Measurements from ENCODE around the gene PAXX. TPM values are rescaled to one million over a fixed set of nuclear protein-coding genes. Genes with fewer than 3 reads are reported as not detected.

PAXX gene
- total RNA-seq, 1 experiment from 2014 or later: 89.0 TPM

DNA sequence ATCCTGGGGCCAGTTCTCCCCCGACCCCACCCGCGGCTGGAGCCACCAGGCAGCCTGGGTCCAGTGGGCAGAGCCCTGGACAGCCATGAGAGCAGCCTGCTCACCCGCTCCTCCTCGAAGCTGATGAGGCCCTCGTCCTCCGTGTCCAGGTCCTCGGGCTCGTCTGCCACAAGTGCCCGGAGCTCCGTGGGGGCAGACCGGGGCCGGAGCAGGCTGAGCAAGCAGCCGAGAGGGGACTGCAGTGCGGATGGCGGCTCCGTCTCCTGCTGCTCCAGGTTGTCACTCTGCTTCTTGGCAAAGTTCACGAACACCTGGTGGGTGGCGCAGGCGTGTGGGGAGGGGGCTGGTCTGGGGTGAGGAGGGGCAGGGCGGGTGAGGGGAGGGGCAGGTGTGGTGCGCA lies 16.1 kb downstream of the PAXX start:
- Histone ChIP-seq H3K27me3 (ENCODE audit: insufficient read depth, low read length) (no peaks in the 10 kb centered on the region), H3K4me1 (ENCODE audit: control insufficient read depth in 1 of 2, insufficient read depth in 2 of 2, low read length in 2 of 2) (no peaks in the 10 kb centered on the region), H3K9ac (ENCODE audit: low read length) (no peak overlapping the region), H2AFZ (ENCODE audit: low read depth, low read length, poor library complexity, severe bottlenecking) (no peak overlapping the region), H3K4me3 (replicated peaks in 1 of 2; ENCODE audit: low read depth in 1 of 2, low read length in 2 of 2) (no peak overlapping the region), H3K9me2 (ENCODE audit: insufficient read depth) (no peaks in the 10 kb centered on the region), H4K20me1 (ENCODE audit: insufficient read depth) (no peaks in the 10 kb centered on the region), H3K9me3 (ENCODE audit: control insufficient read depth in 1 of 2, insufficient read depth in 1 of 2, low read depth in 1 of 2, low read length in 2 of 2) (peaks cover 0 to 4% of the 10 kb centered on the region in 2 experiments; a peak in 1 of 4 replicates), H3K27ac (ENCODE audit: low read depth, low read length) (no peak overlapping the region), H3K36me3 (ENCODE audit: control insufficient read depth in 1 of 2, insufficient read depth in 2 of 2, low read length in 2 of 2) (peaks cover 3 to 6% of the 10 kb centered on the region in 2 experiments; a peak in 3 of 4 replicates), H3K79me2 (ENCODE audit: insufficient read depth, low read length) (no peaks in the 10 kb centered on the region), H3K4me2 (ENCODE audit: low read length) (no peak overlapping the region)
- POLR2A ChIA-PET: no interaction called here
- intact Hi-C loops (cut with micrococcal nuclease): no loop called here
- RAD21 ChIA-PET (ENCODE audit: low non-redundant PET in 1 of 2, low total read pairs in 2 of 2, uncharacterized antibody in 2 of 2, unreplicated experiment in 2 of 2): no interaction called here
- no peak for ATAC-seq
- DNase-seq (ENCODE audit: low read depth, low spot score): no peak
- CTCF ChIA-PET: no interaction called here
- TF ChIP-seq SRF (IDR thresholded peaks at IDR 0.05; ENCODE audit: low read depth) (no peak), RAD21 (IDR thresholded peaks at IDR 0.05; ENCODE audit: low read depth) (no peak), YY1 (IDR thresholded peaks at IDR 0.05; ENCODE audit: extremely low read depth, insufficient replicate concordance, low read depth, low read length) (no peak)
- TF ChIP-seq, protein P1, sequence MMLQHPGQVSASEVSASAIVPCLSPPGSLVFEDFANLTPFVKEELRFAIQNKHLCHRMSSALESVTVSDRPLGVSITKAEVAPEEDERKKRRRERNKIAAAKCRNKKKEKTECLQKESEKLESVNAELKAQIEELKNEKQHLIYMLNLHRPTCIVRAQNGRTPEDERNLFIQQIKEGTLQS (IDR thresholded peaks at IDR 0.05): no peak
- BruUV-seq (replicated peaks): TSS peak; percentile 9

DNA sequence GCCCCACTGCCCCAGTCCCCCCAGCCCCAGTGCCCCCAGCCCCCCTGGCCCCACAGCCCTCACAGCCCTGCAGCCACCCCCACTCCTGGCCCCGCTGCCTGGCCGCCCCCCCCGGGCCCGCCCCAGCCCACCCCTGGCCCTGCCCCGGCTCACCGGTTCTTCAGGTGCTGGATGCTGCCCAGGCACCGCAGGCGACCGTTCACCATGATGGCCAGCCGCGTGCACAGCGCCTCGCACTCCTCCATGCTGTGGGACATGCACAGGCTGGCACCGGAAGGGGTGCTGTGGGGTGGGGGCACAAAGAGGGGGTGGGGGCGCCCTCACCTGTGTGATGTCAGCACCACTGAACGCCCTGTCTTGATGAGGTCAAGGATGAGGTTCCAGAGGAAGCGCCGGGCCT lies 17.0 kb downstream of the PAXX start:
- no TSS peak for BruUV-seq (replicated peaks)
- H3K9me2 ChIP-seq (ENCODE audit: insufficient read depth): no peaks in the 10 kb centered on the region
- no peaks in the 10 kb centered on the region for H3K27me3 ChIP-seq (ENCODE audit: insufficient read depth, low read length)
- DNase-seq (ENCODE audit: low read depth, low spot score): no peak
- intact Hi-C loops (cut with micrococcal nuclease): no loop called here
- H3K79me2 ChIP-seq (ENCODE audit: insufficient read depth, low read length): no peaks in the 10 kb centered on the region
- TF ChIP-seq EGR1 (IDR thresholded peaks at IDR 0.05; ENCODE audit: low read depth): no peak
- TF ChIP-seq, protein P2, sequence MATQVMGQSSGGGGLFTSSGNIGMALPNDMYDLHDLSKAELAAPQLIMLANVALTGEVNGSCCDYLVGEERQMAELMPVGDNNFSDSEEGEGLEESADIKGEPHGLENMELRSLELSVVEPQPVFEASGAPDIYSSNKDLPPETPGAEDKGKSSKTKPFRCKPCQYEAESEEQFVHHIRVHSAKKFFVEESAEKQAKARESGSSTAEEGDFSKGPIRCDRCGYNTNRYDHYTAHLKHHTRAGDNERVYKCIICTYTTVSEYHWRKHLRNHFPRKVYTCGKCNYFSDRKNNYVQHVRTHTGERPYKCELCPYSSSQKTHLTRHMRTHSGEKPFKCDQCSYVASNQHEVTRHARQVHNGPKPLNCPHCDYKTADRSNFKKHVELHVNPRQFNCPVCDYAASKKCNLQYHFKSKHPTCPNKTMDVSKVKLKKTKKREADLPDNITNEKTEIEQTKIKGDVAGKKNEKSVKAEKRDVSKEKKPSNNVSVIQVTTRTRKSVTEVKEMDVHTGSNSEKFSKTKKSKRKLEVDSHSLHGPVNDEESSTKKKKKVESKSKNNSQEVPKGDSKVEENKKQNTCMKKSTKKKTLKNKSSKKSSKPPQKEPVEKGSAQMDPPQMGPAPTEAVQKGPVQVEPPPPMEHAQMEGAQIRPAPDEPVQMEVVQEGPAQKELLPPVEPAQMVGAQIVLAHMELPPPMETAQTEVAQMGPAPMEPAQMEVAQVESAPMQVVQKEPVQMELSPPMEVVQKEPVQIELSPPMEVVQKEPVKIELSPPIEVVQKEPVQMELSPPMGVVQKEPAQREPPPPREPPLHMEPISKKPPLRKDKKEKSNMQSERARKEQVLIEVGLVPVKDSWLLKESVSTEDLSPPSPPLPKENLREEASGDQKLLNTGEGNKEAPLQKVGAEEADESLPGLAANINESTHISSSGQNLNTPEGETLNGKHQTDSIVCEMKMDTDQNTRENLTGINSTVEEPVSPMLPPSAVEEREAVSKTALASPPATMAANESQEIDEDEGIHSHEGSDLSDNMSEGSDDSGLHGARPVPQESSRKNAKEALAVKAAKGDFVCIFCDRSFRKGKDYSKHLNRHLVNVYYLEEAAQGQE (IDR thresholded peaks at IDR 0.05; ENCODE audit: low read depth): no peak
- TF ChIP-seq JUND (IDR thresholded peaks at IDR 0.05): no peak
- TF ChIP-seq SIN3A (IDR thresholded peaks at IDR 0.05; ENCODE audit: low read depth): no peak
- no peak for TF ChIP-seq CEBPB (IDR thresholded peaks at IDR 0.05; ENCODE audit: low read depth)
- TF ChIP-seq, protein P1 (IDR thresholded peaks at IDR 0.05): no peak
- no peak overlapping the region for H3K9ac ChIP-seq (ENCODE audit: low read length)
- H4K20me1 ChIP-seq (ENCODE audit: insufficient read depth): no peaks in the 10 kb centered on the region
- H3K36me3 ChIP-seq (ENCODE audit: control insufficient read depth in 1 of 2, insufficient read depth in 2 of 2, low read length in 2 of 2): peaks cover 3 to 6% of the 10 kb centered on the region in 2 experiments; a peak in 3 of 4 replicates
- H3K9me3 ChIP-seq (ENCODE audit: control insufficient read depth in 1 of 2, insufficient read depth in 1 of 2, low read depth in 1 of 2, low read length in 2 of 2): peaks cover 0 to 4% of the 10 kb centered on the region in 2 experiments; a peak in 1 of 4 replicates
- H3K4me3 ChIP-seq (replicated peaks in 1 of 2; ENCODE audit: low read depth in 1 of 2, low read length in 2 of 2): no peak overlapping the region
- CTCF ChIA-PET: no interaction called here
- H2AFZ ChIP-seq (ENCODE audit: low read depth, low read length, poor library complexity, severe bottlenecking): no peak overlapping the region
- H3K27ac ChIP-seq (ENCODE audit: low read depth, low read length): no peak overlapping the region
- POLR2A ChIA-PET: no interaction called here
- no peak for ATAC-seq
- RAD21 ChIA-PET (ENCODE audit: low non-redundant PET in 1 of 2, low total read pairs in 2 of 2, uncharacterized antibody in 2 of 2, unreplicated experiment in 2 of 2): no interaction called here
- no peak overlapping the region for H3K4me2 ChIP-seq (ENCODE audit: low read length)
- no peaks in the 10 kb centered on the region for H3K4me1 ChIP-seq (ENCODE audit: control insufficient read depth in 1 of 2, insufficient read depth in 2 of 2, low read length in 2 of 2)

Data from HCT116 (cell line).